Measurements from ENCODE around the gene CCND3. TPM values are rescaled to one million over a fixed set of nuclear protein-coding genes. Genes with fewer than 3 reads are reported as not detected.

CCND3 gene
- total and polyA plus RNA-seq, 10 of the 15 experiments (the other 5 are each of a cell fraction or from before 2014, with no cell fraction given) = 6.0 to 86.4 (median 31.5) TPM

DNA sequence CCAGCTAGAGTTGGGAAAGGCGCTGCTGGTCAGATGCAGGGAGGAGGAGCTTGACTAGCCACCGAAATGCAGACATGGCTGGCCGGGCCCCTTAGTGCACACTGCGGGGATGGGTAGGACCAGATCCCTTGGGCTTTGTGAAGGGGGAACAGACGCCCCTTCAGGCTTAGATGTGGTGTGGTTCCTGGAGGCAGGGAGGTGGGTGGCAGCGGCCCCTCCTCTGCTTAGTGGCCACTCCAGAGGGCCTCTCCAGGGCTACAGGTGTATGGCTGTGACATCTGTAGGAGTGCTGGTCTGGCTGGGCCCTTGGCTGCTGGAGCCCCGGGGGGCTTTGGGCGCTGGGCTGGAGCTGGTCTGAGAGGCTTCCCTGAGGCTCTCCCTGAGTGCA lies 5.9 kb downstream of the CCND3 start:
- Histone ChIP-seq H3K79me2 (ENCODE audit: control insufficient read depth, insufficient read depth, low read length) (peaks cover 26% of the 10 kb centered on the region), H2AFZ (ENCODE audit: control insufficient read depth, low read depth, low read length) (no peak overlapping the region), H3K36me3 (ENCODE audit: control insufficient read depth in 2 of 2, insufficient read depth in 2 of 2, low read length in 1 of 2) (peaks cover 26 to 29% of the 10 kb centered on the region in 2 experiments), H3K4me3 (no peak overlapping the region), H3K4me2 (ENCODE audit: control insufficient read depth, insufficient read depth) (peak overlapping the region; percentile 28), H3K27ac (ENCODE audit: control insufficient read depth, insufficient read depth) (peak overlapping the region; percentile 60), H3K27me3 (replicated peaks in 1 of 2; ENCODE audit: control insufficient read depth in 2 of 2, insufficient read depth in 2 of 2, low read length in 1 of 2) (no peaks in the 10 kb centered on the region), H3K9me3 (replicated peaks; ENCODE audit: control insufficient read depth, insufficient read depth, low read length) (no peaks in the 10 kb centered on the region), H3K4me1 (ENCODE audit: control insufficient read depth, insufficient read depth, low read length) (peaks cover 43% of the 10 kb centered on the region), H3K9ac (ENCODE audit: control insufficient read depth, insufficient read depth, low read length) (peak overlapping the region; percentile 13; the same call in 1 of the 2 replicates), H4K20me1 (ENCODE audit: control insufficient read depth, insufficient read depth) (peaks cover 2% of the 10 kb centered on the region; the same call in 1 of the 2 replicates)
- 21% methylated on average over 8 of the region's 8 CpGs for WGBS (ENCODE audit: insufficient coverage, insufficient replicate concordance, low lambda C conversion rate, missing lambda C conversion rate)
- peak; percentile 21; the same call in 2 of the 3 replicates for ATAC-seq
- no peak for DNase-seq (ENCODE audit: low read depth, low spot score)
- ChIA-PET RAD21 (ENCODE audit: unreplicated experiment) (interaction anchor here (1.0 to 3.4 kb wide), 7 partner anchors 9 to 230 kb away, joined by 3 to 24 read pairs (median 4); partner anchors contain the start of genes BYSL and MED20), SMC1A (ENCODE audit: uncharacterized antibody, unreplicated experiment) (interaction anchor here (0.8 to 12.4 kb wide), 6 partner anchors 33 to 134 kb away, joined by 3 to 138 read pairs (median 3); partner anchors contain the start of genes TAF8 and USP49), POLR2A (interaction anchor here (0.6 kb wide), 2 partner anchors 9 to 609 kb away, joined by 3 to 4 read pairs; no protein-coding TSS in a partner anchor), CTCF (interaction anchor here (0.7 to 13.2 kb wide), 19 partner anchors 12 to 279 kb away, joined by 3 to 193 read pairs (median 5); partner anchors contain the start of genes BYSL, MED20 and TOMM6)
- TF ChIP-seq BHLHE40 (IDR thresholded peaks at IDR 0.05; ENCODE audit: borderline replicate concordance in 1 of 2, low read depth in 2 of 2, low read length in 1 of 2) = no peak
- no peak for TF ChIP-seq PAX8 (IDR thresholded peaks at IDR 0.05)
- TF ChIP-seq PML (IDR thresholded peaks at IDR 0.05; ENCODE audit: low read length) = no peak
- TF ChIP-seq YBX1 (IDR thresholded peaks at IDR 0.05) = no peak
- TF ChIP-seq REST (IDR thresholded peaks at IDR 0.05; ENCODE audit: low read depth, low read length) = no peak
- TF ChIP-seq MYC (IDR thresholded peaks at IDR 0.05; ENCODE audit: insufficient read depth, insufficient read length, insufficient replicate concordance, low read length, severe bottlenecking) = no peak
- TF ChIP-seq LARP7 (IDR thresholded peaks at IDR 0.05) = no peak
- peak; percentile 33; the same call in 1 of the 2 replicates for TF ChIP-seq POLR2A (IDR thresholded peaks at IDR 0.05; ENCODE audit: low read depth, low read length)
- no peak for TF ChIP-seq RELA (IDR thresholded peaks at IDR 0.05; ENCODE audit: borderline replicate concordance, partially characterized antibody)
- peak; percentile 32; the same call in 1 of the 2 replicates for TF ChIP-seq POLR2AphosphoS5 (IDR thresholded peaks at IDR 0.05; ENCODE audit: low read length)
- no peak for FAIRE-seq
- in situ Hi-C loops (cut with MboI) = loop anchor here (10.0 kb wide), 1 partner anchor 109 kb away; no protein-coding TSS in a partner anchor
- intact Hi-C loops (cut with micrococcal nuclease; ENCODE audit: unreplicated experiment) = loop anchor here (1.0 to 2.0 kb wide), 4 partner anchors 39 to 149 kb away; partner anchors contain the start of gene TOMM6
- BruUV-seq (replicated peaks) = no TSS peak

Data from GM12878 (cell line).